ENCODE results near the gene ACADS.
A peak's percentile ranks its signal among the peaks of the same experiment; 100 is the strongest.

ACADS gene

DNA sequence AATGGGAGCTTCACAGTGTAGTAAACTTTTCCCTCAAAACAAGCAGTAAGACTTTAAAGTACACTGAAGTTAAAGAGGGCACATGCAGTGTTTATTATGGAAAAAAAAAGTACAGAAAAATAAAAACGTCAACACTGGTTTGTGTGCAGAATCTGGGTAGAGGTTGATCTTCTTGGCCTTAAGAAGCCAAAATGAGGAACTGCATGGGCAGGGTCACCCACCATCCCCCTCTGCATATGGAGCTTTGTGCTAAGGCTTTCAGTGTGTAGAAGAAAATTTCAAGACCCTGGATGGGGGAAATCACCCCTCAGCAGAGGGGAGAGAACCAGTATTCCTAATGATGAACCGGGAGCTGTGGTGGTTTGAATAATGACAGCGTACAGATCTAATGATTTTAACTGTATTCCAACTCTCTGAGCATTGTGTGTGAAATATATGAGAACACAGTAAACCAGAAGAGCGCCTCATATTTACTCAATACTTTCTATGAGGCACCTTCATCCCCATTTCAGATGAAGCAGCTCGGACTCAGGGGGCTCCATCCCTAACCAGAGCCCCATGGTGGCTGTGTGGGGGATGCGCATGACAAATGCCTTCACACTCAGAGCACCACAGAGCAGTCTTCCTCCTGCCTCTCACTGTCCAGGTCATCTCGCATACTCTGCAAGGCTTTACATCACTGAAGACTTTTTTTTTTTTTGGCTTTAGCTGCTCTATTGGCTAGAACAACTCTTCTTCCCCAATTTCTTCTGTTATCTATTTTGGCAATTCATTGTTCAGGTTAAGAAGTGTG lies 33.4 kb downstream of the ACADS start:
- in situ Hi-C loops (cut with HindIII; ENCODE audit: low sequenced_read_pairs): no loop called here
- DNase-seq (ENCODE audit: low read depth): no peak
- TF ChIP-seq, protein P1, sequence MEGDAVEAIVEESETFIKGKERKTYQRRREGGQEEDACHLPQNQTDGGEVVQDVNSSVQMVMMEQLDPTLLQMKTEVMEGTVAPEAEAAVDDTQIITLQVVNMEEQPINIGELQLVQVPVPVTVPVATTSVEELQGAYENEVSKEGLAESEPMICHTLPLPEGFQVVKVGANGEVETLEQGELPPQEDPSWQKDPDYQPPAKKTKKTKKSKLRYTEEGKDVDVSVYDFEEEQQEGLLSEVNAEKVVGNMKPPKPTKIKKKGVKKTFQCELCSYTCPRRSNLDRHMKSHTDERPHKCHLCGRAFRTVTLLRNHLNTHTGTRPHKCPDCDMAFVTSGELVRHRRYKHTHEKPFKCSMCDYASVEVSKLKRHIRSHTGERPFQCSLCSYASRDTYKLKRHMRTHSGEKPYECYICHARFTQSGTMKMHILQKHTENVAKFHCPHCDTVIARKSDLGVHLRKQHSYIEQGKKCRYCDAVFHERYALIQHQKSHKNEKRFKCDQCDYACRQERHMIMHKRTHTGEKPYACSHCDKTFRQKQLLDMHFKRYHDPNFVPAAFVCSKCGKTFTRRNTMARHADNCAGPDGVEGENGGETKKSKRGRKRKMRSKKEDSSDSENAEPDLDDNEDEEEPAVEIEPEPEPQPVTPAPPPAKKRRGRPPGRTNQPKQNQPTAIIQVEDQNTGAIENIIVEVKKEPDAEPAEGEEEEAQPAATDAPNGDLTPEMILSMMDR (IDR thresholded peaks at IDR 0.05; ENCODE audit: low read depth, low read length, missing control alignments): no peak
- H3K4me3 ChIP-seq (ENCODE audit: low read depth, low read length): no peak overlapping the region

DNA sequence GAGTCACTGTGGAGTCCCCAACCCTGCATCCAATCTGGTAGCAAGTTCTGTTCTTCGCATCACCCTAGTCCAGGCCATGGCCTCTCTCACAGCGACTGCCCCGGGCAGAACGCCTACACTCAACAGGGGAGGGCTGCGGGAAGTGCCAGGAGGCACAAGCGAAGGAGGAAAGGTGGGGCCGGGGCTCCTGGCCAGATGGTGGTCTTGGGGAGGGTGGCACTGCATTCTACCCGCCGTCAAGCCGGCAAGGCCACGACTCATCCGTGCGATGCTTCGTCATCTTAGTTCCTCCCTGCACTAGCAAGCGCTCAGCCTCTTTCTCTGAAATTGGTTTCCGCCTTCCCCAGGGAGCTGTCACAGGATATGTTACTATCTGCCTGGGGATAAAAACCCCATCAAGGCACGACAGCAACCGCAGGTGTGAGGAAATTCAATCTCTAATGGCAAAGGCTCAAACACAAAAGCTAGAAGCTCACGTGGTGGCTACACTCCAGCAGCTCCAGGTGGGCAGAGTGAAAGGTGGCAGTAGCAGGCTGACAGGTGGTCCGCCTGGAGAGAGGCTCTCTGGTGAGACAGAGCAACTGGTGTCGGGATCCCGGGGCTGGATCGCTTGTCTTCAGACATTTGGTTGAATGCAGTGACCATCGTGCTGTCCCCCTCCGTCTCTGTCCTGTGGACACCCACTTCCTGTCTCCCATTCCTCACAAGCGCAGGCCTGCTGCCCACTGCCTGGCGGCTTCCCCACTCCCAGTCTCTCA lies 34.1 kb downstream of the ACADS start:
- H3K4me3 ChIP-seq (ENCODE audit: low read depth, low read length): no peak overlapping the region
- TF ChIP-seq, protein P1 (IDR thresholded peaks at IDR 0.05; ENCODE audit: low read depth, low read length, missing control alignments): no peak
- DNase-seq (ENCODE audit: low read depth): no peak
- in situ Hi-C loops (cut with HindIII; ENCODE audit: low sequenced_read_pairs): no loop called here

DNA sequence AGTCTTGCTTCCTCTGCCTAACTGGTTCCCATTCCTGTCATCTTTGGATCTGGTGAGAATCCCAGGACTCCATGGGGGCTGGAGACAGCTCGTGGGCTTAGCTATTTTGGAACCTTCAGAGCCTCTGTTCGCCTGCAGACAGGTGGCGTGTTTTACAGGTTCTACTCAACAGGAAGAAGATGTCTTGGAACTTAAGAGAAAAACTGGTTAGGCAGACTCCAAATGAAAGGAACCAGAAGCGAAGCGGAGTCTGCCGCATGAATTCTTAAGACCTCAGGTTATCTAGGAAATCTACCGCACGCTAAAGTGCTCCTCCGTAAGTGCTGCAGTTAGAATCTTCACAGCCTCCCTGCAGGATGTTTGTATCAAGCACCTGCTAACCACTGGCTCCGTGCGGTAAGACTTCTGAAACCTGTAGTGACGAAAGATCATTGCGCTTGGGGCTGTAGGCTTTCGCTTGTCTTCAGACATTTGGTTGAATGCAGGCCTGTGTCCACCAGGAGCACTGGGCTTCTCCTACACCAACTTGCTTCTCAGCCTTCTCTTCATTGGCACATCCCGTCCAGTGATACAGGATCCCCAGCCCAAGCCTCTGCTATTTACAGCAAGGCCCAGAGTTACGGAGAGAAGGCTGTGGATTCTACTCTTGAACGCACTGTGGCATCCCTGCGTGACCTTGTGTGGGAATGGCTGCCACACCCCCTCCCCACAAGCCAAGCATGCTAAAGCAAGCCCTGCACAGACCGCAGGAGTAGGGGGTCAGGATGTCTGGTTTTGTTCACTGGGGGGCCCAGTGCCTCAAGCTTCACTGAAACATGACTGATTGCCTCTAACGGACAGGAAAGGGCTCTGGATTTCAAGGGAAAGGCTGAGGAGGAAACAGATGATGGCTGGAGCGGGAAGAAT lies 35.0 kb downstream of the ACADS start:
- H3K4me3 ChIP-seq (ENCODE audit: low read depth, low read length): no peak overlapping the region
- TF ChIP-seq, protein P1 (IDR thresholded peaks at IDR 0.05; ENCODE audit: low read depth, low read length, missing control alignments): no peak
- in situ Hi-C loops (cut with HindIII; ENCODE audit: low sequenced_read_pairs): no loop called here
- no peak for DNase-seq (ENCODE audit: low read depth)

DNA sequence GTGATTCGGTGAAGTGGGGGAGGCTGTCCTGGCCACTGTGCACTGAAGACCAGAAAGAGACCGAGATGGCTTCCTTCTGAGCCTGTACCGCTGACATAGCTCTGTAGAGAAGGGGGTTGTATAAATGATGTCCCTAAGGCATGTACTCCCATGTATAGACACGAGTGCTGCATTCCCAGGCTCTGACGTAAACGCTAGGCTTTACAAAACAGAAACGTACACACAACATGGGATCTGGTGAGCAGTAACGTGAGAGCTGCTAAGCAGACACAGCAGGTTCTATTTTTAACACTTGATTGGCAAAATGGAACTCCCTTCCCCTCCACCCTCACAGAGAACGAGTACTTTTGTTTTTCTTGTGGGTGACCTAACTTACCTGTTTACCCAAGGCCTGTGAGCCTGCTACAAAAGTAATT lies 35.9 kb downstream of the ACADS start:
- in situ Hi-C loops (cut with HindIII; ENCODE audit: low sequenced_read_pairs): no loop called here
- H3K4me3 ChIP-seq (ENCODE audit: low read depth, low read length): no peak overlapping the region
- DNase-seq (ENCODE audit: low read depth): peak; percentile 15
- TF ChIP-seq, protein P1 (IDR thresholded peaks at IDR 0.05; ENCODE audit: low read depth, low read length, missing control alignments): no peak

DNA sequence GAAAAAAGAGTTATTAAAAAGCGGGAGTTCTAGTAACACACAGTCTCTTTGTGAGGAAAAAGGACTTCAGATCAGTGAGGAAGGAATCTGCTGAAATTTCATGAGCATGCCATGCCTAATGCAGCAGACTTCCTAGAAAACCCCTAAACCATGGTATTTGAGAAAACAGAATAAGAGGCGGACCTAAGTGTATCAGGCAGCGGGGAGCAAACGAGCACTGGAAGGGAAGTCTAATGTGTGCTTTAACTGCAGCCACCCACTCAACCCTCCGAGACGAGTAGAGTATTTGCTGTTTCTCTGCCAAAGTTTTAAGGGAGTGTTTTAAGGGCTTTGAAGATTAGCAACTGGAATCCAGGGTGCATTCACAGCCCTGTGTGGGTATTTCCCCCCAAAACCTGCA lies 36.5 kb downstream of the ACADS start:
- no peak overlapping the region for H3K4me3 ChIP-seq (ENCODE audit: low read depth, low read length)
- TF ChIP-seq, protein P1 (IDR thresholded peaks at IDR 0.05; ENCODE audit: low read depth, low read length, missing control alignments): no peak
- no peak for DNase-seq (ENCODE audit: low read depth)
- in situ Hi-C loops (cut with HindIII; ENCODE audit: low sequenced_read_pairs): no loop called here

DNA sequence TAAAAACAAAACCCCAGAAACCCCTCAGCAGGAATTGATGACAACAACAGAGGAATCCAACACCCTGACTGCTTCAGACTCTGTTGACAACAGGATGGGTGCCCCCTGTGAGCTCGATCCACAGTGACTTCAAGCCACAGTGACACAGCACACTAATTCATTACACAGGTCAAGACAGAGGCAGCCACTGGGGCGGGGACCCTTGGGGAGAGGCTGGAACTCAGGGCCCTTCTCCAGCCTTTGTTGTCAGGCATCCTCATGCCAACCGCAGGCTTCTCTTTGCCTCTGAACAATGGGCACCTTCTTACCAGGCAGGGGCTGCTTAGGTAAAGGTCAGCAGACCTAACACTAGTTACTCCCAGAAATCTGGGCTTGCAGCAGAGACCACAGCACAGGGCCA lies 37.6 kb downstream of the ACADS start:
- TF ChIP-seq, protein P1 (IDR thresholded peaks at IDR 0.05; ENCODE audit: low read depth, low read length, missing control alignments): no peak
- DNase-seq (ENCODE audit: low read depth): no peak
- in situ Hi-C loops (cut with HindIII; ENCODE audit: low sequenced_read_pairs): no loop called here
- H3K4me3 ChIP-seq (ENCODE audit: low read depth, low read length): no peak overlapping the region

Measured in astrocyte of the cerebellum (primary cell).